ENCODE results near the gene KCNF1.

KCNF1 gene

DNA sequence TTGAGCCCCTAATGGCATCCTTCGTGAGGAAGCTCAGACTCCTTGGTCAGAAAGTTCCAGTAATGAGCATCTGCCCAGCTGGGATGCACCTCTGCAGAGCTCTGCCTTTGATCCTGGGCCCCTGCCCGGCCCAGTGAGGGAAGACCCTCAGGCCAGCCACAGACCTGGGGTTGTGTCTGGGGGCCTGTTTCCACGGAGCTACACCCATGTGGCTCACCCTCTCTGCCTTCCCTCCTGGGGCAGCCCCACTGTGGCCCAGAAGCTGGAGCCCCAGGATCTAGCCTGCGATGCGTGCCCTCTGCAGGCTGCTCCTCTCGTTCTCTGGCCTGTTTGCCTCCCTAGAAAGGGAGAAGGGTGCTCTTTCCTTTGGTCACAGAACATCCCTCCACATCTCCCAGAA lies 9.8 kb downstream of the KCNF1 start:
- DNase-seq: no peak

DNA sequence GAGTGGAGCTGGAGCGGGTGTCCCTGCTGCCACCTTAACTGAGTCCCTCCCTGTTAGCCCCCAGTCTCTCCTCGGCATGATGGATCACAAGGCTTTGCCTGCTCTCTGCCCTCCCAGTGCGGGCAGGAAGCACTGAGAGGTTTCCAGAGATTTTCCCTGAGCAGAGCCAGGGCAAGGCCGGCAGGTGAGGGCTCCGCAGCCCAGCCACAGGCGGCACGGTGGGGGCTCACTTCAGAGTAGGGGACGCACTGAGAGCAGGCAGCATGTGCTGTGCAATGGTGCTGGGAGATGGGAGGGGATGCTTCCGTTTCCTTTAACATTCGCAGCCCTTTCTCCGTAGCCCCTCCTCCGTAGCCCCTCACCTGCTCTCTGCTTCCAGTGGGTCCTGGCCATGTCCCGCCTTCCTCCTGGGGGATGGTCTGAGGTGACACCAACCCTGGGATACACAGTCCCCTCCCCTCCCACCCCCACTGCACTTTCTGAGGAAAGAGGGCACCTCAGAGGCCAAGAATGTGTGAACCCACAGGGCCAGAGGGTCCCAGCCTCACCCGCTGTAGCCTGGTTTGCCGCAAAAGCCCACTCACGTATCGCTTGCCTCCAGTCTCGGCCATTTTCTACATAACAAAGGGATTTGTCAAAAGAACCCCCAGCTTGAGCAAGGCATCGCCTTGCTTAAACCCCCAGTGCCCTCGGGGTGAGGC lies 10.7 kb downstream of the KCNF1 start:
- no peak for DNase-seq

DNA sequence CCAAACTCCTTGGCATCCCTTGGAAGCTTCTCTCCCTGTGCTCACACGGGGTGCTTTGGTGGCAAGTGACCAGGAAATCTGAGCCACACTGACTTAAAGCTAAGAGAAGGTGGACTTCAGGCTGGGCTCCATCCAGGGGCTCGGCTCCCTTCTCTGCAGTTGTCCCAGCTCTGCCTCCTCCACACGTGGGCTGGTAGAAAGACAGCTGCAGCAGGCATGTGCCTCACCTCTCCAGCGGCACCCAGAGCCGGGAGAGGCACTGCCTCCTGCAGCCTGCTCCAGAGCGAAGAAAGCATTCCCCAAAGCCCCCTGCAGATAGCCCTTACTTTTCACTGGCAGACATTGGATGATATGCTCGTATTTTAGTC lies 11.3 kb downstream of the KCNF1 start:
- no peak for DNase-seq

DNA sequence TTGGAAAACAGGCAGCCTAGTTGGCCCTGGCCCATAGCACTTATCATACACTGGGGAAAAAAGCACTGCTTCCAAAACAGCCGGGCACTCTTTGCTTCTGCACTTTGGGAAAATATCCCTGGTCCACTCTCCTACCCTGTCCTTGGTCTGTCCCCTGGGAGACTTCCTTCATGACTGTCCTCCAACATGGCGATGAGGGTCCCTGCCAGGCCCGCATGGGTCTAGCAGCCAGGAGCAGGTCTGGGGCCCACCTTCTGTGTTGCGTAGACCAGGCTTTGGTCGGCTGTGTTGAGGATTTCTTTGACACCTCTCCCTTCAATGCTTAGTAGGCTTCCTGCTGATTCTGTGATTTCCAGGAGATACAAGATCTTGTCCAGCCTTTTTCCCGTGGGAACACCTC lies 12.2 kb downstream of the KCNF1 start:
- no peak for DNase-seq

DNA sequence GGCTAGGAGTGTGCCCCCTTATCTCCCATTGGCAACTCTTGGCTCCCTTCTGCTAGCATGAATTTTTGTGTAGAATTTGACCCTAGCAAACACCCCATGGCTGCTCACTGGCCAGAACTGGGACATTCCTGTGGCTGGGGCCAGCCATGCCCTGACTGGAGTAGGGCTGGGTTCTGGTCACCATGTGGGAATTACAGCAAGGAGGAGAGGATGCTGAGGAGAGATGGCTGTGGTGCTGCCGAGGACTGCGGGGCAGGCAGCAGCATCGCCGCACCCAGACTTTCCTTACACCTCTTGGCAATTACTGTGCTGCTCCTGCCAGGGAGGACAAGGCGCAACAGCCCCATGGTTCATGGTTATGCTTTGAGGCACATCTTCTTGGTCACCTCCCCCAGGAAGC lies 12.7 kb downstream of the KCNF1 start:
- no peak for DNase-seq

DNA sequence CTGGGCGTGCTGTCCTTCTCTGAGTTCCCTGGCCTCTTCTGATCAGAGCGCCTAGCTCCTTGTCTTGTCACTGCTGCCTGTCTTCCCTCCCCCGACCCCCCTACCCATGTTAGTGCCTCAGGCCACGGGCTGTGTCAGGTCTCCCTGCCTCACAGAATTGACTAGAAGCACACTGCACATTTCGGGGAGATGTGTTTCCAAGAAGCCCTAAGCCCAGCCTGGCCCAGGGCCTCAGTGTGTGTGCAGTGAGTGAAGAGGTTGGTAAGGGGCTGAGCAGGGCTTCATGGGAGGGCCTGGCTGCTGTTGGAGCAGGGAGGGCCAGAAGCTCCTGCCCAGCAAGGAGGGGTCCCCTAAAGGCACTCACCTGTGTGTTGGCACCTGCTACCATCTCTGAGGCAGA lies 13.1 kb downstream of the KCNF1 start:
- DNase-seq: no peak

DNA sequence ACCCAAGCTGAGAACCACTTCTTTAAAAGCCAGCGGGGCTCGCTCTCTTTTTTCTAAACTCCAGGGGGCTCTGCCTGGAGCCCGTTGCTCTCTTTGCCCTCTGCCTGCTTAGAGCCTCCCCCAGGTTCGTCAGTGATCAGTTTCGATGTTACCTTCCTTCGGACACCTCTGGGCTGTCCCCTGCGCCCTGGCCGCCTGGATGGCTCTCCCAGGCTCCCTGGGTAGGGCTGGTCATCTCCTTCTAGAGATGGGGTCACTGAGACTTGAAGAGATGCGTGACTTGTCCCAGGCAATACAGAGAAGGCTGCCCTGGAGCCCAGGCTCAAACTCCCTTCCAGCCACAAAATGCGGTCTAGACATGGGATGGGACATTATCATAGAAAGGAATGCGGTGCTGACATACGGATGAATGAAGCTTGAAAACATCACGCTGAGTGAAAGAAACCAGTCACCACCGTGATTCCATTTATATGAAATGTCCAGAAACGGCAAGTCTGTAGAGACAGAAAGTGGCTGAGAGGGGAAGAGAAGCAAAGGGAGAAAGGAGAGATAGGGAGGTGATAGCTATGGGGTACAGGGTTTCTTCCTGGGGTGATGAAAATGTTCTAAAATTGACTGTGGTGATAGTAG lies 14.6 kb downstream of the KCNF1 start:
- DNase-seq: no peak

DNA sequence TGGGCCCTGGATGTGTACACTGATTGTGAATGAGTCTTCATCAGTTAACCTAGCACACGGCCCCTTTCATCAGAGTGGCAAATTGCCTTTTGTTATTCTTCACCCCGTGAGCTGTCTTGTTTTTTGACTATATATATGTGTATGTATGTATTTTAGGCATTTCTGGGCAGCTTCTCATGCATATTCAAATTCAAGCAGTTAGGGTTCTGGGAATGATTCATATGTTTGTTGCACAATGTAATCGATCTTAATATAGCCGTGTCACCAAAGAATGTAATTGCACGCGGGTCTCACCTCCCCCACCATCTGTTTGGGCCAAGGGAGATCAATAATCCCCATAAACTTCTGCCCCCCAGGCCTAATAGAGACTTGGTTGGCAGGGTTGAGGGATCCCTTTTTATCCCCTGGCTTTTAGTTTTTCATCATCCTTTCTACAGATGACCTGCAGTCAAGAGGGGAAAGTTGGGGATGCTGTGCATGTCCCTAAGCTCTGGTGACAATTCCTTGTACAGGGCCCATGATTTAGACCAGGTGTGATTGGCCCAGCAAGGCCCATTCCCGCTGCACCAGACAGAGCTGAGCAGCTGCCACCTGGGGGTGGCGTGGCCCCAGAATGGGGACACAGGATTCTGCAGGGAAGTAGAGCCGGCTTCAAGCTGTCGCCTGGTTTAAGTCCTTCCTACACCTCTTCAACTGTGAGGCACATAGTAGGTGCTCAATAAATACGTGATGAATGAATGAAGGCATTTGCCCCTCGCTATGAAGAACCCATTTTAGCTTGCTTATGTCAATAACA lies 19.2 kb downstream of the KCNF1 start:
- DNase-seq: no peak

DNA sequence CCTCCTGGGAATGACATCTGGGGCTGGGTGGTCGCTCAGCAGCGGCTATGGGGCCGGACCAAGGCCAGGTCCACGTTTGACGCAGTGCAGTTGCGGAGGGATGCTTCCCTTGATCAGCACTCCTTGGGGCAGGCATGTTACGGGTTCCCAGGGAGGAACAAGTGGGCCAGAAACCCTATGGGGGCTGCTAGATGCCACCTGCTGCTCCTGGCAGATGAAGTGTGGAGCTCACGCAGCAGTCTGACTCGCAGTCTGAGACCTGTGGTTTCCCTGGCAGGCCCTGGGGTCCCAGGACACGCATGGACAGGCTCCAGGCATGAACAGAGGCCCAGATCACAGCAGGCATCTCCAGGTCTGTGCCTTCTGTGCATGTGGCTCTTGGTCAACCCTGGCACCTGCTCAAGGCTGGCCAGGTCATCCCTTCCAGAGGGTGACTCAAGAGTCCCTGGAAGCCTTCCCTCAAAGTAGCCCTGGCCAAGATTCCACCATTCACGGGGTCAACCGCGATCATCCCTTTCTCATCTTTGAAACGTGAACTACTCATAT lies 20.0 kb downstream of the KCNF1 start:
- no peak for DNase-seq

DNA sequence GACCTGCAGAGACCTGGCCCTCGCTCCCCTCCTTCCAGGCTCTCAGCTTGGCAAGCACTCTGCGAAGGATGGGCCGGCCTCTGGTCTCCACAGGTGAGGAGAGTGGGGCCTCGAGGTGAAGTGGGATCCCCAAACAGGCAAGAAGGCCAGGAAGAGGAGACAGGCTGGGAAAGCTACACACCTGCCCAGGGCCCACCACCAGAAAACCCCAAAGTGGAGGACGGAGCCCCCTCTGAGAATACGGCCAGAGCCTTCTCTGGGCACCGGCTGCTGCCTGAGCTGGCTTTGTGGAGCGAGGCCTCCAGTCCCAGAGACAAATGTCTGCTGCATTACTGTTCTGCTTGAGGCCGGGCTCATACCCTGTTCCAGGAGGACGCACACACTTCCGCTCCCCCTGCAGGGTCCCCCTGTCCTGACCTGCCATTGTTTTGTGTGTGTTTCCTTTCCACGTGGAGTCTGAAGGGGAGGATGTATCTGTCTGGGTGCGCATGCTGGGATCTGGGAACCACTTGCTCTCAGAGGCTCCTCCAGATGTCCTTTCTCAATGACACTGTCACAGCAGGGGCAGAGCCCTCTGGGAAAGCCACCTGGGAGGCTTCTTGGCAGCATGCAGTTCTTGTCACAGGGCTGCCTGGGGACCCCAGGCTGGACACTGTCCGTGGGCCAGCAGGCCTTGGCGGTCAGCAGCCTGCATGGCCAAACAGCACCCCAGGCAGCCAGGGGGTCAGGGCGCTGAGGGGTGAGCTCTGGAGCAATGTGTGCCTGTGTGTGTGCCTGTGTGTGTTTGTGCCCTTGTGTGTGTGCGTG lies 20.8 kb downstream of the KCNF1 start:
- no peak for DNase-seq

DNA sequence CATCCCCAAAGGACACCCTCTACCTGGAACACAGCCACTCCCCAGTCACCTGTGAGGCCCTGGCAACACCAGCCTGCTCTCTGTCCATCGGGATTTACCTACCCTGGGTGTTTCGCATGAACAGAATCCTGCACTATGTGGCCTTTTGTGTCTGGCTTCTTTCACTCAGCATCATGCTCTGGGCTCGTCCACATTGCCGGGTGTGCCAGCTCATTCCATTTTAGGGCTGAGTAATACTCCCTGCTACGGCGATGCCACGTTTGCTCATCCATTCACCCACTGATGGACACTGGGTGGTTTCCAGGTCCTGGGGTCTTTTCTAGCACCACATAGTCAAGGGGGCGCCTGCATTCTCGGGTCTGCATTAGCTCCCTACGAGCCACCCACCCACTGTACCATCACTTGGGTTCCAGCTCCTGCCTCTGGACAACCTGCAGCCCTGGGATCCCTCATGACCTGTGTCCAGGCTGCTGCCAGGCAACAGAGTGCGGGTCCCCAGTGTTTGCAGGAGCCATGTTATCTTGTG lies 22.0 kb downstream of the KCNF1 start:
- no peak for DNase-seq

DNA sequence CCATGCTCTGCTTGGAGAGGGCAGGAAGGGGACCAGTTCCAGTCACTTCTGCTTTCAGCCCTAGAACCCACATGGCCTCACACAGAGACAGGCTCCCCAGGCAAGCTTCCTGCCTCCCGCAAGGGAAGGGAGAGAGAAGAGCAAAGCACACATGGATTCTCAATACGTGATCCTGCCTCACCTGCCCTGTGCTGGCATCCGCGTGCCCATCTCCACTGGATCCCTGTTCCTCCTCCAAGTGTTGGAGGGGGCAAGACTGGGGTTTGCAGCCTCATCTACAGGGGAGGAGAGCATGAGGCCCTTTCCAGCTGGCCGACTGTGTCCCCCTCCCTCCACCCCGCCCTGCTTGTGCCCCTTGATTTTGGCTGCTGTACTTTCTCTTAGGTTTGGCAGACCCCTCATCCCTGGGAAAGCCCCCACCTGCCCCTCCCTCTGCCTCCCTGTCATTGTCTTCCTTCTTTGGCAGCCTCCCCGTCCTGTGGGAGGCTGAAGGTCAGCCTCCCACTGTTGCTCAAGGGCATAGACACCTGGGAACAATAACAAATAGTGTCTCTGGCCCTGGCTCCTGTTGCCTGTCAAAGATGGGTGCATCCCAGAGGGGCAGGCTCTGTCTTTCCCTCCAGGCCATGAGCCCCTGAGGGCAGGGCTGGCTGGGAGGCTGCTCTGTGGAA lies 22.7 kb downstream of the KCNF1 start:
- no peak for DNase-seq

DNA sequence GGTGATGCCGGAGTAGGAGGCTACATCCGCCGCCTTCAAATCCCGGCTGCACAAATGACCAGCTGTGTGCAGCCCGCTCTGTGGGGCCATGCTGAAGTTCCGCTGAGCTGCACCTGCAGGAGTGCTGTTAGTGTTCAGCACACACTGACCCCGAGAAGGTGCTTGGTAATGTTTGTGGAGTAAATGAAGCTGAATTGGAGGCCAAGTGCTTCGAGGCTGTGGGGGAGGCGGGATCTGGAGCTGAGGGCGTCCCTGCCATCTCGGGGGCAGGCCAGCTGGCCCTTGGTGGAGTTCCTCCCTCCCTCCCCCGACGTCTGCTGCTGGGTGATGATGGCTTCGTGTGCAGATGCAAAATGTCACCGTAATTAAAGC lies 23.2 kb downstream of the KCNF1 start:
- no peak for DNase-seq

DNA sequence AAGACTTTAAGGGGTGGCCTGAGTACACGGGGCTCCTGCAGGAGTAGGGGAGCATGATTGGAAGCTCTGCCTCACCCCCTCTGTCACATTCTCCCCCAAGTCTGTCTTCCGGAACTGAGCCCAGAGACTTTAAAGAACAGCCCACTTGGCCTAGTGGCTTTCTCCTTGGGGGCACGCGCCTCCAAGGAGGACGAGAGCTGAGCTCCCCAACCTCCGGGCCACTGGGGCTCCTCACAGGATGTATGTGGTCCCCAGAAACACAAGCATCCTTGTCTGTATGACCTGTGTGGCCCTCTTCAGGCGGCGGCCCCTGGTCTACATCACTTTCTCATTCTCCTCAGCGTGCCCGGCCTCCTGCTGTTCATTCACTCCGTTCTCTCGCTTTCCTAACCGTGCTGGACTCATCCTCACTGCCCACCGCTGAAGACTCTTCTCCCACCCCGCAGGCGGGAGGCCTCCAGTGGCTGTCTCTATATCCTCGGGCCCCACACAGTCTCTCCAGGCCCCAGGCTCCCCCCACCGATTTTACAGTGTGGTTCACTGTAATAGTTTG lies 23.7 kb downstream of the KCNF1 start:
- DNase-seq: no peak

DNA sequence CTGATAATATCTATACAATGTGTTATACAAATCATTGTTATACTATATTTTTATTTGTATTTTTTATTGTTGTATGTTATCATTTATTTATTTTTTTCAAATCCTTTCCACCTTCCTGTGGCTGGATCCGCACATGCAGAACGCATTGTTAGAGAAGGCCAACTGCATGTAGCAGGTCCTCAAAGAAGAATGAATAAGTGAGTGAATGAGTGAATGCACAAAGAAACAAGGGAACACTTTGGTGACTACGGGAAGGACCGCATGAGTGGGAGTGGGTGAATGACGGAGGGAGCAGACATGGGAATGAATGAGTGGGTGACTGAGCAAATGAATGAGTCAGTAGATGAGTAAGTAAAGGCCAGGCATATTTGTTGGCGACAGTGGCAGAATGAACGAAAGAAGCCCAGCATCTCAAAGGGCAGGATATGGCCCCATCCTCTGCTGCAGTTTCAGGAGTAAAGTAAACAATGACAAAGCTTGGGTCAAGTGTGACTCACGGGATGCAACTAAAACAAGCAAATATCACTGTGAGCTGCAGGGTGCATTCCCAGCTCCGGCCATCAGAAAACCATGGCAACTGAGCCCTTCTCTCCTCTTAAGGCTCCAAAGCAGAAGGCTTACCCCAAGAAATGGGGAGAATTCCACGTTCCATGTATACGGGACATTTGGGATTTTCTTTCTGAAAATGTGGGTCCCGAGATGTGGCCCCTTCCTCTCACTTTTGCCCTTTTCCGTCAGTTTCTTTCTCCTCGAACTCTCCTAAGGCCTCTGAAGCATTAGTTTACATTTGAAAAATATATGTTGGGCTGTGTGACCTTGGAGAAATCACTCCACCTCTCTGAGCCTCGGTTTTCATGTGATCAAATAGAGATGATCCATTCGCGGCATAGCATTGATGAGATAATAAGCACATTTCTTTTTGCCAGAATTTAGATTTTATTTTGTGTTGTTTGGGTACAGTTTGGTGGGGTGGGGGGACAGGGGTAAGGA lies 24.5 kb downstream of the KCNF1 start:
- DNase-seq: no peak

DNA sequence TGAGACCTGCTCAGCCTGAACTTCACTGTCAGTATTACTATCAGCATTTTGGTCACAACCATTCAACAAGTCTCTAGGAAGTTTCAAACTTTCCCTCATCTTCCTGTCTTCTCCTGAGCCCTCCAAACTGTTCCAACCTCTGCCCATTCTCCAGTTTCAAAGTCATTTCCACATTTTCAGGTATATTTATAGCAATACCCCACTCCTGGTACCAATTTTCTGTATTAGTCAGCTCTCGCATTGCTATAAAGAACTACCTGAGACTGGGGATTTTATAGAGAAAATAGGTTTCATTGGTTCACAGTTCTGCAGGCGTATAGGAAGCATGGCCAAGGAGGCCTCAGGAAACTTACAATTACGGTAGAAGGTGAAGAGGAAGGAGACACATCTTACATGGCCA lies 27.3 kb downstream of the KCNF1 start:
- DNase-seq: no peak

DNA sequence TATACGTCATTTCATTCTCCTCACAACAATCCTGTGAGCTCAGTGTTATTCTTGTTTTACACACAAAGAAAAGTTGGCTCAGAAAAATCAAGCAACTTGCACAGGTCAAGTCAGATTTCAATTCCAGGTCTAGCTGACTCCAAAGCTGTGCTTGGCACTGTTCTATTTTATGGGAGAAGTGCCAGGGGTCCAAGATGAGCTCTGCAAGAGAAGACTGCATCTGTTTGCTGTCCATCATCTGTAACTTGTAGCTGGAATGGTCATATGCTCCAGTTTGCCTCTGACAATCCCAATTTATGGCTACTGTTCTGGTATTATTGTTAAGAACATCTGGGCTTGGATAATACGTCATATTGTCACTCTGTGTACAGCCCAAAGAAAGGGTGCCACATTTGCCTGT lies 28.9 kb downstream of the KCNF1 start:
- DNase-seq: no peak

DNA sequence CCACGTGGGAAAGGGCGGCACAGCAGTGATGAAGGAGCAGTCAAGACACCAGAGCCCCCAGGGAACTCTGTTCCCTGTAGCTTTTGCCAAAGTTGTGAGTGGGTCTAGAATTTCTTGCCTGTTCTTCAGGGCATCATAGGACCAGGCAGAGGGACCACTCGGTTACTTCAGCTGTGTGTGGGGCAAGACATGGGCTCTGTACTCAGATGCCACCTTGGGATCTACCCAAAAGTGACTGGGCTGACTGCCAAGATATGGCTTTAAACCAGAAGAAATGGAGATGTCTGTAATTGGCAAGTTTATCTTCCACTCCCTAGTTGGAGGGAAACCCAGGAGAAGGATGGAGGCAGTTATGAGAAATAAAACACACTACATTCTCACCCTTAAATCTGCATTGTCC lies 29.6 kb downstream of the KCNF1 start:
- DNase-seq: no peak

DNA sequence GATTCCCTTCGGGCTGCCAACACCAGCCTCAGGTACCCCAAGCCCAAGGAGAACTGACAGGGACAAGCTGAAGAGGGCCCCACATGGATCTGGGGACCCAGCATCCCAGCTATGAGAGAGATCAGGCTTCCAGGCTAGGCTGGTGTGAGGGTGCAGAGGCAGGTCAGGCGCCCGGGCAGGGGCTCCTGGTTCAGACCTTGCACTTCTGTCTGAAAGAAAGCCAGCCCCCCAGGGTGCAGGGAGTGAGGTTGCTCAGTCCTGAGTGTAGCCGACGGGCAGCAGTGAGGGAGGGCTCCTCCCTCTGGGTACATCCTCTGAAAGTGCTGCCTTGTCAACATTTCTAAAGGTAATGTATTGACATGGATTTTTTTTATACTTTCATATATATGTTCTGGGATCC lies 33.1 kb downstream of the KCNF1 start:
- no peak for DNase-seq

DNA sequence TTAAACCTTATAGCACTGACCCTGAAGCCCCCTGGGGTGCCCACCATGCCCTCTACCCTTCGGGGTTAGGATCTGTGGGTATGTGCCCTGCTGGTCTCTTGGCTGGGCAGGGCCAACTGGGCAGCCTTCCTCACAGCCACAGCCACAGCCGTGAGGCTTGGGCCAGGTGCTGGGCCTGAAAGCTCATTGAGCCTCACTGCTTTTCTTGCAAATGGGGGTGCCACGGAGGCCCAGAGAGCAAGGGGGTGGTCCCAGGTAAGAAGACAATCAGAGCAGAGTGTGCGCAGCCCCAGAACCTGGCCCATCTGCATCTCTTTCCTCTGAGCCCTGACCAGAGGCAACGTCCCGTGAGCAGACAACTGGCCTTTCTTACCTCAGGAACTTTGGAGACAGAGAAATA lies 34.7 kb downstream of the KCNF1 start:
- DNase-seq: no peak

DNA sequence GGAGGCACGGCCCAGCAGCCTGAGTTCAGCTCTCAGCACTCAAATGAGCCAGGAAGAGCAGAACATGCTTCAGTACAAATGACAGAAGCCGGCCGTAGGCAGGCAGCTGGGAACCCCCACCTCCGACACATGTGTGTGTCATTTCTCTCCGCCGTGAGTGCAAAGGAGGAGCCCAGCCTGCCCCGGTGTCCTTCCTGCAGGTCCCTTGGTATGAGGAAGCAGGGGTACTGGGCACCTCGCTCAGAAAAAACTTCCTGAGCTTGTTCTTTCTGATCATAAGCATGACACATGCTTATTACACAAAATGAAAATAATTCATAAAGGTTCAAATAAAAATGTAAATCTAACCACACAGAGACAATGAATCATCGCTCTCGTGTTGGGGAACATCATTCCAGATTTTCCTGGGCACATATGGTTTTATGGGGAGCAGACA lies 35.3 kb downstream of the KCNF1 start:
- no peak for DNase-seq

All from NCI-H2081 (cell line).